PFSK-1 (cell line): ENCODE results near the gene PHACTR3.

Experiments
- POLR2AphosphoS5 ChIP-seq: IDR thresholded peaks from 2 replicates; pipeline ENCODE4 v1.6.1; 2012; ENCODE audit warnings: low read depth, mild to moderate bottlenecking, control low read depth, low read length, moderate library complexity
- SIN3A ChIP-seq: IDR thresholded peaks from 2 replicates; pipeline ENCODE4 v1.6.1; 2012; ENCODE audit warnings: mild to moderate bottlenecking, low read length, moderate library complexity, borderline replicate concordance; ENCODE audit not compliant: insufficient read depth
- TAF1 ChIP-seq: IDR thresholded peaks from 2 replicates; pipeline ENCODE4 v1.6.1; 2012; ENCODE audit warnings: low read length, control low read depth, borderline replicate concordance; ENCODE audit not compliant: insufficient read depth
- TF ChIP-seq, protein P1 (sequence below), 2 experiments: IDR thresholded peaks; 2 replicates each; pipeline versions ENCODE4 v1.6.1 to v1.8.0; 2011 to 2012; ENCODE audit warnings: low read depth in 2 of 2, low read length in 2 of 2, control low read depth in 1 of 2, inconsistent platforms in 1 of 2, mild to moderate bottlenecking in 1 of 2, moderate library complexity in 1 of 2; ENCODE audit not compliant: insufficient read depth in 1 of 2

DNA sequence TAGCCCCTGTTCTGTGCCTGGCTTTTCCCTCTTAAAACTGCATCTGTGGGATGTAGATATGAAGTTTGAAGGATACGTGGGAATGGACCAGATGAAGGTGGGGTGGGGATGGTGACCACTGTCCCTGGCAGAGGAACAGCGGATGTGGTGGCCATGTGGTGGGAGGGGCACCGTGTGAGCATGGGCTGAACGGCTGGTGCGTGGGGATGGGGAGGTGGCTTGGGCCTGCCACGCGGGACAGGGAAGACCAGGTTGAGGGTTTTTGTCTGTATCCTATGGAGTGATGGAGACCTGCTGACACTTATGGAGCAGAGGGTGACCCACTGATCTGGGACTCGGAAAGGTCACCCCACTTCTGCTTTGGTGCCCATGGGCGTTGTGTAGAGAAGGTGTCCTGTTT is 19.2 kb downstream of the PHACTR3 start:
- TF ChIP-seq, protein P1, sequence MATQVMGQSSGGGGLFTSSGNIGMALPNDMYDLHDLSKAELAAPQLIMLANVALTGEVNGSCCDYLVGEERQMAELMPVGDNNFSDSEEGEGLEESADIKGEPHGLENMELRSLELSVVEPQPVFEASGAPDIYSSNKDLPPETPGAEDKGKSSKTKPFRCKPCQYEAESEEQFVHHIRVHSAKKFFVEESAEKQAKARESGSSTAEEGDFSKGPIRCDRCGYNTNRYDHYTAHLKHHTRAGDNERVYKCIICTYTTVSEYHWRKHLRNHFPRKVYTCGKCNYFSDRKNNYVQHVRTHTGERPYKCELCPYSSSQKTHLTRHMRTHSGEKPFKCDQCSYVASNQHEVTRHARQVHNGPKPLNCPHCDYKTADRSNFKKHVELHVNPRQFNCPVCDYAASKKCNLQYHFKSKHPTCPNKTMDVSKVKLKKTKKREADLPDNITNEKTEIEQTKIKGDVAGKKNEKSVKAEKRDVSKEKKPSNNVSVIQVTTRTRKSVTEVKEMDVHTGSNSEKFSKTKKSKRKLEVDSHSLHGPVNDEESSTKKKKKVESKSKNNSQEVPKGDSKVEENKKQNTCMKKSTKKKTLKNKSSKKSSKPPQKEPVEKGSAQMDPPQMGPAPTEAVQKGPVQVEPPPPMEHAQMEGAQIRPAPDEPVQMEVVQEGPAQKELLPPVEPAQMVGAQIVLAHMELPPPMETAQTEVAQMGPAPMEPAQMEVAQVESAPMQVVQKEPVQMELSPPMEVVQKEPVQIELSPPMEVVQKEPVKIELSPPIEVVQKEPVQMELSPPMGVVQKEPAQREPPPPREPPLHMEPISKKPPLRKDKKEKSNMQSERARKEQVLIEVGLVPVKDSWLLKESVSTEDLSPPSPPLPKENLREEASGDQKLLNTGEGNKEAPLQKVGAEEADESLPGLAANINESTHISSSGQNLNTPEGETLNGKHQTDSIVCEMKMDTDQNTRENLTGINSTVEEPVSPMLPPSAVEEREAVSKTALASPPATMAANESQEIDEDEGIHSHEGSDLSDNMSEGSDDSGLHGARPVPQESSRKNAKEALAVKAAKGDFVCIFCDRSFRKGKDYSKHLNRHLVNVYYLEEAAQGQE (IDR thresholded peaks at IDR 0.05; ENCODE audit: insufficient read depth in 1 of 2, low read depth in 2 of 2, low read length in 2 of 2): no peak
- TF ChIP-seq TAF1 (no peak), POLR2AphosphoS5 (no peak), SIN3A (no peak)
